AG04450 (cell line): Measurements from ENCODE around the gene INTS6L. TPM values are rescaled to one million over a fixed set of nuclear protein-coding genes. Genes with fewer than 3 reads are reported as not detected.

Experiments
- CTCF ChIA-PET: fragments of 300-600, 350-600 bp; formaldehyde crosslinking; extraction: SDS; loops from one replicate; lab custom pipeline; 2022; ENCODE audit warnings: antibody characterized with exemption, inconsistent platforms; lab: Charles Lee
- POLR2A ChIA-PET: fragments of 350-600 bp; formaldehyde crosslinking; extraction: SDS; loops from one replicate; lab custom pipeline; 2021; ENCODE audit warnings: antibody characterized with exemption, inconsistent platforms; lab: Yijun Ruan, JAX
- DNase-seq: peaks from one replicate; pipeline ENCODE4 v3.0.0-alpha.2; 2011; ENCODE audit warnings: low read depth, low spot score
- H3K27ac ChIP-seq: one replicate; pipeline ENCODE4 v1.5.1; 2012; ENCODE audit warnings: low read depth, low read length, control low read depth
- H3K27me3 ChIP-seq: one replicate; pipeline ENCODE4 v1.6.0; 2012; ENCODE audit warnings: low read length; ENCODE audit not compliant: control insufficient read depth, insufficient read depth
- H3K4me3 ChIP-seq: 2 replicates; pipeline ENCODE4 v1.5.1; 2011; ENCODE audit warnings: mild to moderate bottlenecking, low read depth, low read length, control low read depth
- H3K9me3 ChIP-seq: 2 replicates; pipeline ENCODE4 v1.5.1; 2012; ENCODE audit warnings: low read length; ENCODE audit not compliant: control insufficient read depth, insufficient read depth
- CTCF ChIP-seq: IDR thresholded peaks from 2 replicates; pipeline ENCODE4 v1.5.1; 2011; ENCODE audit warnings: low read depth, low read length, control low read depth, inconsistent platforms
- polyA plus RNA-seq: library from polyadenylated mRNA; depleted of rRNA; stranded (reverse); fragments of >200 nt; gene quantifications from 2 replicates; pipeline ENCODE4 v1.2.3, GENCODE V29; 2011

Gene INTS6L
- polyA plus RNA-seq, 1 experiment: 10.4 TPM

GRCh38 chrX:135543924-135544323 lies 23.5 kb downstream of the INTS6L start:
- no peak for DNase-seq
- Histone ChIP-seq H3K27ac (no peak overlapping the region), H3K27me3 (no peaks in the 10 kb centered on the region), H3K4me3 (no peak overlapping the region), H3K9me3 (no peaks in the 10 kb centered on the region)
- CTCF ChIA-PET: interaction anchor here (1.0 kb wide), 1 partner anchor 10 kb away, joined by 3 read pairs; no protein-coding TSS in a partner anchor
- TF ChIP-seq CTCF: no peak
- POLR2A ChIA-PET: no interaction called here

GRCh38 chrX:135544338-135544948 lies 24.0 kb downstream of the INTS6L start:
- Histone ChIP-seq H3K9me3 (no peaks in the 10 kb centered on the region), H3K4me3 (no peak overlapping the region), H3K27me3 (no peaks in the 10 kb centered on the region), H3K27ac (no peak overlapping the region)
- CTCF ChIA-PET: interaction anchor here (1.0 kb wide), 1 partner anchor 9 kb away, joined by 3 read pairs; no protein-coding TSS in a partner anchor
- POLR2A ChIA-PET: no interaction called here
- no peak for TF ChIP-seq CTCF
- DNase-seq: no peak

- CTCF ChIA-PET: no interaction called here
- no peak for TF ChIP-seq CTCF
Measured at GRCh38 chrX:135547767-135548166, 27.3 kb downstream of the INTS6L start.

GRCh38 chrX:135549519-135549918 lies 29.1 kb downstream of the INTS6L start:
- no peak for DNase-seq
- TF ChIP-seq CTCF: no peak
- CTCF ChIA-PET: no interaction called here
- no peaks in the 10 kb centered on the region for H3K9me3 ChIP-seq
- no peak overlapping the region for H3K4me3 ChIP-seq
- no peaks in the 10 kb centered on the region for H3K27me3 ChIP-seq
- POLR2A ChIA-PET: no interaction called here
- H3K27ac ChIP-seq: no peak overlapping the region

More at GRCh38 chrX:135547767-135548166, 27.3 kb downstream of the INTS6L start:
- POLR2A ChIA-PET: no interaction called here
- no peak for DNase-seq
- no peaks in the 10 kb centered on the region for H3K27me3 ChIP-seq
- H3K9me3 ChIP-seq: no peaks in the 10 kb centered on the region
- H3K4me3 ChIP-seq: no peak overlapping the region
- no peak overlapping the region for H3K27ac ChIP-seq

GRCh38 chrX:135556055-135556454 lies 35.6 kb downstream of the INTS6L start:
- ChIA-PET POLR2A (no interaction called here), CTCF (no interaction called here)
- H3K27me3 ChIP-seq: no peaks in the 10 kb centered on the region

More at GRCh38 chrX:135556055-135556454, 35.6 kb downstream of the INTS6L start:
- Histone ChIP-seq H3K9me3 (no peaks in the 10 kb centered on the region), H3K27ac (no peak overlapping the region), H3K4me3 (no peak overlapping the region)
- no peak for DNase-seq
- TF ChIP-seq CTCF: no peak
